ENCODE results near the gene PCSK9. TPM values are rescaled to one million over a fixed set of nuclear protein-coding genes. Genes with fewer than 3 reads are reported as not detected.

PCSK9 gene
- total RNA-seq, 1 experiment from 2014 or later = 0.26 TPM

- Histone ChIP-seq H3K27ac (ENCODE audit: low read length) (no peak overlapping the region), H3K36me3 (ENCODE audit: control insufficient read depth, insufficient read depth, low read length) (peaks cover 13% of the 10 kb centered on the region), H3K9me3 (ENCODE audit: control insufficient read depth, insufficient read depth, low read depth, low read length) (no peaks in the 10 kb centered on the region), H3K4me3 (ENCODE audit: low read depth in 2 of 2, low read length in 2 of 2) (no peak overlapping the region), H3K27me3 (ENCODE audit: control insufficient read depth, insufficient read depth, low read length) (no peaks in the 10 kb centered on the region), H3K4me1 (ENCODE audit: control insufficient read depth, insufficient read depth, low read length) (peaks cover 14% of the 10 kb centered on the region)
- in situ Hi-C loops (cut with HindIII; ENCODE audit: low pct_unique_long_range_greater_than_20kb, low sequenced_read_pairs) (no loop called here), intact Hi-C loops (cut with micrococcal nuclease; ENCODE audit: unreplicated experiment) (no loop called here)
- no TSS peak for BruUV-seq (replicated peaks)
- POLR2A ChIA-PET = no interaction called here
- TF ChIP-seq CTCF (IDR thresholded peaks at IDR 0.05) (peak; percentile 38), TCF7L2 (IDR thresholded peaks at IDR 0.05; ENCODE audit: low read depth, low read length) (no peak)
- CTCF ChIA-PET = interaction anchor here (0.9 kb wide), 1 partner anchor 214 kb away, joined by 5 read pairs; no protein-coding TSS in a partner anchor
- peak; percentile 74 for ATAC-seq
- DNase-seq (ENCODE audit: low read depth, low spot score) = no peak
Measured at GRCh38 chr1:55064071-55064581, 24.8 kb downstream of the PCSK9 start.

- no peaks in the 10 kb centered on the region for H3K9me3 ChIP-seq (ENCODE audit: control insufficient read depth, insufficient read depth, low read depth, low read length)
- H3K27me3 ChIP-seq (ENCODE audit: control insufficient read depth, insufficient read depth, low read length) = no peaks in the 10 kb centered on the region
- intact Hi-C loops (cut with micrococcal nuclease; ENCODE audit: unreplicated experiment) (no loop called here), in situ Hi-C loops (cut with HindIII; ENCODE audit: low pct_unique_long_range_greater_than_20kb, low sequenced_read_pairs) (no loop called here)
- DNase-seq (ENCODE audit: low read depth, low spot score) (peak; percentile 22), ATAC-seq (0 out of 2 replicates have a peak, but pooled peaks have one; percentile 11)
- H3K27ac ChIP-seq (ENCODE audit: low read length) = no peak overlapping the region
- no peak for TF ChIP-seq POLR2AphosphoS5 (IDR thresholded peaks at IDR 0.05; ENCODE audit: low read depth, low read length)
- POLR2A ChIA-PET = no interaction called here
- CTCF ChIA-PET = no interaction called here
- H3K36me3 ChIP-seq (ENCODE audit: control insufficient read depth, insufficient read depth, low read length) = peaks cover 14% of the 10 kb centered on the region
- BruUV-seq (replicated peaks) = no TSS peak
- no peak overlapping the region for H3K4me3 ChIP-seq (ENCODE audit: low read depth in 2 of 2, low read length in 2 of 2)
- peaks cover 14% of the 10 kb centered on the region for H3K4me1 ChIP-seq (ENCODE audit: control insufficient read depth, insufficient read depth, low read length)
Measured at GRCh38 chr1:55064861-55065263, 25.5 kb downstream of the PCSK9 start.

GRCh38 chr1:55065648-55066047, 26.3 kb downstream of the PCSK9 start:
- in situ Hi-C loops (cut with HindIII; ENCODE audit: low pct_unique_long_range_greater_than_20kb, low sequenced_read_pairs) (no loop called here), intact Hi-C loops (cut with micrococcal nuclease; ENCODE audit: unreplicated experiment) (no loop called here)
- peaks cover 14% of the 10 kb centered on the region for H3K4me1 ChIP-seq (ENCODE audit: control insufficient read depth, insufficient read depth, low read length)
- ATAC-seq = no peak
- H3K4me3 ChIP-seq (ENCODE audit: low read depth in 2 of 2, low read length in 2 of 2) = no peak overlapping the region
- H3K27ac ChIP-seq (ENCODE audit: low read length) = no peak overlapping the region
- DNase-seq (ENCODE audit: low read depth, low spot score) = no peak
- ChIA-PET POLR2A (interaction anchor here (0.5 kb wide), 1 partner anchor 186 kb away, joined by 3 read pairs; no protein-coding TSS in a partner anchor), CTCF (no interaction called here)
- no peaks in the 10 kb centered on the region for H3K27me3 ChIP-seq (ENCODE audit: control insufficient read depth, insufficient read depth, low read length)
- H3K36me3 ChIP-seq (ENCODE audit: control insufficient read depth, insufficient read depth, low read length) = peaks cover 14% of the 10 kb centered on the region
- BruUV-seq (replicated peaks) = no TSS peak
- no peaks in the 10 kb centered on the region for H3K9me3 ChIP-seq (ENCODE audit: control insufficient read depth, insufficient read depth, low read depth, low read length)
- TF ChIP-seq SIN3A (IDR thresholded peaks at IDR 0.05; ENCODE audit: borderline replicate concordance, insufficient read depth, low read depth, low read length) (no peak), REST (IDR thresholded peaks at IDR 0.05; ENCODE audit: insufficient read depth in 1 of 2, low read depth in 2 of 2, low read length in 1 of 2) (no peak), POLR2AphosphoS5 (IDR thresholded peaks at IDR 0.05; ENCODE audit: low read depth, low read length) (no peak), TCF7L2 (IDR thresholded peaks at IDR 0.05; ENCODE audit: low read depth, low read length) (no peak), CTCF (IDR thresholded peaks at IDR 0.05) (no peak)

Data from Panc1 (cell line).